Neural cell (in vitro differentiated cells): ENCODE data around the gene SELENOO. TPM values are rescaled to one million over a fixed set of nuclear protein-coding genes. Genes with fewer than 3 reads are reported as not detected.

Source experiments
- H2AFZ ChIP-seq: fragments of 200-600, 300-800 bp; sonication (generic), shearing (Covaris generic); 2 replicates; pipeline ENCODE4 v1.6.0; 2014; ENCODE audit warnings: low read depth, mild to moderate bottlenecking, antibody characterized with exemption, low read length, moderate library complexity
- H3F3A ChIP-seq: fragments of 200-600 bp; shearing (Covaris generic); 2 replicates; pipeline ENCODE4 v1.6.1; 2016; ENCODE audit warnings: mild to moderate bottlenecking, moderate library complexity, mixed read lengths, antibody characterized with exemption, low read length; ENCODE audit not compliant: insufficient read depth, poor library complexity, severe bottlenecking
- H3K27ac ChIP-seq: fragments of 200-600, 300-800 bp; sonication (generic), shearing (Covaris generic); 2 replicates; pipeline ENCODE4 v1.5.1; 2014; ENCODE audit warnings: mild to moderate bottlenecking, low read length, moderate library complexity
- H3K27me3 ChIP-seq: fragments of 300-800, 200-600 bp; sonication (generic), shearing (Covaris generic); 2 replicates; pipeline ENCODE4 v1.6.0; 2014; ENCODE audit warnings: mild to moderate bottlenecking, low read depth, low read length, moderate library complexity; ENCODE audit not compliant: insufficient read depth
- H3K36me3 ChIP-seq: fragments of 300-800, 200-600 bp; sonication (generic), shearing (Covaris generic); 2 replicates; pipeline ENCODE4 v1.5.1; 2014; ENCODE audit warnings: mild to moderate bottlenecking, antibody characterized with exemption, low read length, moderate library complexity; ENCODE audit not compliant: insufficient read depth
- H3K4me2 ChIP-seq: fragments of 300-800, 200-600 bp; sonication (generic), shearing (Covaris generic); 2 replicates; pipeline ENCODE4 v1.6.0; 2014; ENCODE audit warnings: mild to moderate bottlenecking, low read length
- H3K4me3 ChIP-seq: fragments of 300-800, 200-600 bp; sonication (generic), shearing (Covaris generic); 2 replicates; pipeline ENCODE4 v1.5.1; 2014; ENCODE audit warnings: mild to moderate bottlenecking, low read length, moderate library complexity
- H3K79me2 ChIP-seq: fragments of 200-600 bp; shearing (Covaris generic); replicated peaks from 2 replicates; pipeline ENCODE4 v1.6.0; 2014; ENCODE audit warnings: mild to moderate bottlenecking, low read length, moderate library complexity; ENCODE audit not compliant: insufficient read depth
- H3K9ac ChIP-seq: fragments of 300-800, 200-600 bp; sonication (generic), shearing (Covaris generic); 2 replicates; pipeline ENCODE4 v1.6.1; 2016; ENCODE audit warnings: mild to moderate bottlenecking, low read length, mixed read lengths
- H3K9me2 ChIP-seq: fragments of 200-600 bp; shearing (Covaris generic); 2 replicates; pipeline ENCODE4 v1.6.1; 2016; ENCODE audit warnings: mild to moderate bottlenecking, low read length, mixed read lengths; ENCODE audit not compliant: insufficient read depth
- H3K9me3 ChIP-seq: fragments of 200-600, 300-800 bp; sonication (generic), shearing (Covaris generic); 2 replicates; pipeline ENCODE4 v1.6.1; 2016; ENCODE audit warnings: mild to moderate bottlenecking, mixed run types, low read length, moderate library complexity, mixed read lengths
- H4K20me1 ChIP-seq: fragments of 200-600 bp; shearing (Covaris generic); 2 replicates; pipeline ENCODE4 v1.6.1; 2016; ENCODE audit warnings: mild to moderate bottlenecking, mixed run types; ENCODE audit not compliant: insufficient read depth
- CTCF ChIP-seq: fragments of 450-650 bp; IDR thresholded peaks from 2 replicates; pipeline ENCODE4 v1.5.1; 2014; ENCODE audit warnings: antibody characterized with exemption, mild to moderate bottlenecking, moderate library complexity; ENCODE audit not compliant: poor library complexity, severe bottlenecking
- EP300 ChIP-seq: fragments of 450-650 bp; conservative IDR thresholded peaks from 2 replicates; pipeline ENCODE4 v1.6.1; 2014; ENCODE audit warnings: antibody characterized with exemption, mild to moderate bottlenecking, moderate library complexity; ENCODE audit not compliant: poor library complexity, severe bottlenecking
- EZH2 ChIP-seq: fragments of 200-600, 300-800 bp; shearing (Covaris generic), sonication (generic); IDR thresholded peaks from 2 replicates; pipeline ENCODE4 v1.6.1; 2014; ENCODE audit warnings: antibody characterized with exemption, low read length, borderline replicate concordance, mild to moderate bottlenecking; ENCODE audit not compliant: insufficient read depth, poor library complexity, severe bottlenecking
- MXI1 ChIP-seq: fragments of 450-650 bp; conservative IDR thresholded peaks from 2 replicates; pipeline ENCODE4 v1.6.1; 2014; ENCODE audit warnings: antibody characterized with exemption, mild to moderate bottlenecking; ENCODE audit not compliant: poor library complexity, severe bottlenecking
- POLR2AphosphoS5 ChIP-seq: IDR thresholded peaks from 2 replicates; pipeline ENCODE4 v1.6.1; 2012
- RAD21 ChIP-seq: fragments of 450-650 bp; conservative IDR thresholded peaks from 2 replicates; pipeline ENCODE4 v1.6.1; 2014; ENCODE audit warnings: antibody characterized with exemption, mild to moderate bottlenecking, moderate library complexity
- REST ChIP-seq: IDR thresholded peaks from 2 replicates; pipeline ENCODE4 v1.6.1; 2012; ENCODE audit warnings: borderline replicate concordance
- SMC3 ChIP-seq: fragments of 450-650 bp; conservative IDR thresholded peaks from 2 replicates; pipeline ENCODE4 v1.6.1; 2014; ENCODE audit warnings: antibody characterized with exemption, mild to moderate bottlenecking, moderate library complexity; ENCODE audit not compliant: poor library complexity
- TAF1 ChIP-seq: IDR thresholded peaks from 2 replicates; pipeline ENCODE4 v1.6.1; 2012; ENCODE audit warnings: low read depth
- polyA plus RNA-seq: library from polyadenylated mRNA; depleted of rRNA; stranded (reverse); fragments of >200 nt; gene quantifications from 2 replicates; pipeline ENCODE4 v1.2.3, GENCODE V29; 2014

SELENOO gene
- polyA plus RNA-seq, 1 donor from 2014 or later: 42.0 TPM

- Histone ChIP-seq H4K20me1 (no peaks in the 10 kb centered on the region), H3K27me3 (no peaks in the 10 kb centered on the region), H3K36me3 (no peaks in the 10 kb centered on the region), H3K9me3 (no peaks in the 10 kb centered on the region), H3F3A (no peaks in the 10 kb centered on the region), H3K27ac (no peak overlapping the region), H3K4me2 (no peak overlapping the region), H2AFZ (no peak overlapping the region), H3K79me2 (no peaks in the 10 kb centered on the region), H3K9me2 (no peaks in the 10 kb centered on the region), H3K4me3 (no peak overlapping the region), H3K9ac (no peak overlapping the region)
- TF ChIP-seq CTCF (no peak), EP300 (no peak), TAF1 (no peak), POLR2AphosphoS5 (no peak), RAD21 (no peak), SMC3 (no peak), MXI1 (no peak), EZH2 (no peak), REST (no peak)
Observed at GRCh38 chr22:50222508-50222907, 21.7 kb downstream of the SELENOO start.

GRCh38 chr22:50224071-50224470, 23.3 kb downstream of the SELENOO start:
- Histone ChIP-seq H3K9me3 (no peaks in the 10 kb centered on the region), H3F3A (no peaks in the 10 kb centered on the region), H3K4me2 (no peak overlapping the region), H3K36me3 (no peaks in the 10 kb centered on the region), H3K4me3 (no peak overlapping the region), H2AFZ (no peak overlapping the region), H3K27me3 (no peaks in the 10 kb centered on the region), H3K79me2 (no peaks in the 10 kb centered on the region), H3K9ac (no peak overlapping the region), H3K9me2 (no peaks in the 10 kb centered on the region), H4K20me1 (no peaks in the 10 kb centered on the region), H3K27ac (no peak overlapping the region)
- TF ChIP-seq POLR2AphosphoS5: no peak
- no peak for TF ChIP-seq MXI1
- TF ChIP-seq EP300: no peak
- no peak for TF ChIP-seq SMC3
- TF ChIP-seq CTCF: no peak
- TF ChIP-seq REST: no peak
- no peak for TF ChIP-seq TAF1
- no peak for TF ChIP-seq RAD21
- TF ChIP-seq EZH2: no peak
